ENCODE results near the gene CALD1. TPM values are rescaled to one million over a fixed set of nuclear protein-coding genes. Genes with fewer than 3 reads are reported as not detected.

CALD1 gene
- total and polyA plus RNA-seq, 2 experiments from 2014 or later: 132 to 842 TPM

GRCh38 chr7:134774119-134774518 lies 5.3 kb upstream of the CALD1 start:
- Histone ChIP-seq H3F3A (replicated peaks; ENCODE audit: low read depth) (no peaks in the 10 kb centered on the region), H3K4me3 (no peak overlapping the region), H3K27me3 (ENCODE audit: insufficient read depth) (no peaks in the 10 kb centered on the region), H4K20me1 (replicated peaks; ENCODE audit: insufficient read depth) (no peaks in the 10 kb centered on the region), H3K4me1 (ENCODE audit: insufficient read depth) (peaks cover 11% of the 10 kb centered on the region), H3K9me2 (ENCODE audit: insufficient read depth) (no peaks in the 10 kb centered on the region; the same call in 1 of the 2 replicates), H3K79me2 (replicated peaks; ENCODE audit: insufficient read depth) (no peaks in the 10 kb centered on the region), H3K27ac (ENCODE audit: low read depth) (no peak overlapping the region), H2AFZ (peak overlapping the region; percentile 69), H3K36me3 (ENCODE audit: insufficient read depth) (no peaks in the 10 kb centered on the region), H3K4me2 (no peak overlapping the region)
- Mint-ChIP-seq H3K27me3 (ENCODE audit: insufficient read depth, low read depth, poor library complexity) (peaks cover 1% of the 10 kb centered on the region), H3K4me3 (no peak overlapping the region), H3K36me3 (ENCODE audit: low read depth) (no peaks in the 10 kb centered on the region), H3K4me1 (peaks cover 27% of the 10 kb centered on the region), H3K9me3 (no peaks in the 10 kb centered on the region), H3K27ac (no peak overlapping the region)
- ATAC-seq (no peak), DNase-seq (ENCODE audit: low spot score) (no peak)
- no peak for TF ChIP-seq JUNB (IDR thresholded peaks at IDR 0.05; ENCODE audit: unreplicated experiment)
- TF ChIP-seq EZH2 (IDR thresholded peaks at IDR 0.05; ENCODE audit: low read depth, unreplicated experiment): no peak
- TF ChIP-seq ZNF114 (CRISPR knock-in tag; IDR thresholded peaks at IDR 0.05): no peak
- TF ChIP-seq REST (IDR thresholded peaks at IDR 0.05; ENCODE audit: unreplicated experiment): no peak

GRCh38 chr7:134777470-134777869 lies 2.0 kb upstream of the CALD1 start:
- no peaks in the 10 kb centered on the region for H3K27me3 ChIP-seq (ENCODE audit: insufficient read depth)
- H2AFZ ChIP-seq: no peak overlapping the region
- Mint-ChIP-seq H3K9me3 (no peaks in the 10 kb centered on the region), H3K4me1 (peaks cover 46% of the 10 kb centered on the region), H3K27me3 (ENCODE audit: insufficient read depth, low read depth, poor library complexity) (peaks cover 3% of the 10 kb centered on the region), H3K36me3 (ENCODE audit: low read depth) (peaks cover 5% of the 10 kb centered on the region; the same call in 1 of the 3 replicates), H3K4me3 (no peak overlapping the region), H3K27ac (peak overlapping the region; percentile 98; the same call in 1 of the 2 replicates)
- H3K27ac ChIP-seq (ENCODE audit: low read depth): peak overlapping the region; percentile 85
- peaks cover 28% of the 10 kb centered on the region for H3K79me2 ChIP-seq (replicated peaks; ENCODE audit: insufficient read depth)
- ATAC-seq (no peak), DNase-seq (ENCODE audit: low spot score) (no peak)
- TF ChIP-seq JUNB (IDR thresholded peaks at IDR 0.05; ENCODE audit: unreplicated experiment) (no peak), EZH2phosphoT487 (IDR thresholded peaks at IDR 0.05; ENCODE audit: unreplicated experiment) (no peak), NANOG (IDR thresholded peaks at IDR 0.05; ENCODE audit: borderline replicate concordance) (no peak), ZNF462 (CRISPR knock-in tag; IDR thresholded peaks at IDR 0.05) (no peak), CTCF (conservative IDR thresholded peaks at IDR 0.05; ENCODE audit: low read depth in 2 of 2) (no peak), CREB1 (CRISPR knock-in tag; IDR thresholded peaks at IDR 0.05; ENCODE audit: low read depth) (no peak), ZNF114 (CRISPR knock-in tag; IDR thresholded peaks at IDR 0.05) (no peak)
- H3F3A ChIP-seq (replicated peaks; ENCODE audit: low read depth): no peaks in the 10 kb centered on the region
- 0 out of 2 replicates have a peak, but pooled peaks cover under 1% of the 10 kb centered on the region for H3K9me2 ChIP-seq (ENCODE audit: insufficient read depth)
- H3K4me2 ChIP-seq: no peak overlapping the region
- no peaks in the 10 kb centered on the region for H3K36me3 ChIP-seq (ENCODE audit: insufficient read depth)
- peaks cover 28% of the 10 kb centered on the region for H3K4me1 ChIP-seq (ENCODE audit: insufficient read depth)
- no peaks in the 10 kb centered on the region for H4K20me1 ChIP-seq (replicated peaks; ENCODE audit: insufficient read depth)
- no peak overlapping the region for H3K4me3 ChIP-seq

Data from GM23338 (cell line).